ENCODE measurements around the gene ACSBG1.

DNA sequence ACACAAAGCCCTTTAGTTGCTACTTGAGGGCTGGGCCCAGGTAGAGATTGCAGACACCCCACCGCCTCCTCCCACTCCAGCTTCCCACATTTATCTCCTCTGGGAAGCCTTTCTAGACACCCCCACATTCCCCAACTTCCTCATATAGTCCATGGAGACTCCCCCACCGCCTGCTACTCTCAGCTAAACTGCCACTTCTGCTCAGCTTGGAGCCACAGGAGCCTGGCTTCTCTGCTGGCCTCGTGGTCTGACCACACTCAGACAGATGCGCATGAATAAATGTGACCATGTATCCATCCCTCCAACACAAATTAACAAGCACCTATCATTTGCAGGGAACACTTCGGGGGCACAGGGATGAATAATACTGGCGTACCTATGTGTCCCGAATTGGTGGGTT, 10.5 kb upstream of the ACSBG1 start:
- TF ChIP-seq, protein P1, sequence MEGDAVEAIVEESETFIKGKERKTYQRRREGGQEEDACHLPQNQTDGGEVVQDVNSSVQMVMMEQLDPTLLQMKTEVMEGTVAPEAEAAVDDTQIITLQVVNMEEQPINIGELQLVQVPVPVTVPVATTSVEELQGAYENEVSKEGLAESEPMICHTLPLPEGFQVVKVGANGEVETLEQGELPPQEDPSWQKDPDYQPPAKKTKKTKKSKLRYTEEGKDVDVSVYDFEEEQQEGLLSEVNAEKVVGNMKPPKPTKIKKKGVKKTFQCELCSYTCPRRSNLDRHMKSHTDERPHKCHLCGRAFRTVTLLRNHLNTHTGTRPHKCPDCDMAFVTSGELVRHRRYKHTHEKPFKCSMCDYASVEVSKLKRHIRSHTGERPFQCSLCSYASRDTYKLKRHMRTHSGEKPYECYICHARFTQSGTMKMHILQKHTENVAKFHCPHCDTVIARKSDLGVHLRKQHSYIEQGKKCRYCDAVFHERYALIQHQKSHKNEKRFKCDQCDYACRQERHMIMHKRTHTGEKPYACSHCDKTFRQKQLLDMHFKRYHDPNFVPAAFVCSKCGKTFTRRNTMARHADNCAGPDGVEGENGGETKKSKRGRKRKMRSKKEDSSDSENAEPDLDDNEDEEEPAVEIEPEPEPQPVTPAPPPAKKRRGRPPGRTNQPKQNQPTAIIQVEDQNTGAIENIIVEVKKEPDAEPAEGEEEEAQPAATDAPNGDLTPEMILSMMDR (IDR thresholded peaks at IDR 0.05), result no peak
- TF ChIP-seq POLR2A (IDR thresholded peaks at IDR 0.05), result no peak

Data from gastroesophageal sphincter (tissue), 3 donors.